ENCODE measurements around the gene OR51F1. TPM values are rescaled to one million over a fixed set of nuclear protein-coding genes. Genes with fewer than 3 reads are reported as not detected.

The OR51F1 gene
- total and polyA plus RNA-seq, 2 experiments from 2014 or later, result not detected

DNA sequence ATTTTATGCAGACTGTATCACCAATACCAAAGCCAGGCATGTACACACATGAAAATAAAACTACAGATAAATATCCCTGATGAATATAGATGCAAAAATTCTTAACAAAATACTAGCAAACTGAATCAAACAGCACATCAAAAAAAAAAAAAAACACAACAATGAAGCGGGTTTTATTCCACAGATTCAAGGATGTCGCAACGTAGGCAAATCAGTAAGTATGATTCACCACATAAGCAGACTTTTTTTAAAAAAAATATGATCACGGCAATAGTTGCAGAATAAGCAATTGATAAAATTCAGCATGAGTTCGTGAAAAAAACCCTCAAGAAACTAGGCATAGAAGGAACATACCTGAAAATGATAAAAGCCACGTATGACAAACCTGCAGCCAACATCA lies 21.3 kb downstream of the OR51F1 start (continued):
- TF ChIP-seq, protein P1, sequence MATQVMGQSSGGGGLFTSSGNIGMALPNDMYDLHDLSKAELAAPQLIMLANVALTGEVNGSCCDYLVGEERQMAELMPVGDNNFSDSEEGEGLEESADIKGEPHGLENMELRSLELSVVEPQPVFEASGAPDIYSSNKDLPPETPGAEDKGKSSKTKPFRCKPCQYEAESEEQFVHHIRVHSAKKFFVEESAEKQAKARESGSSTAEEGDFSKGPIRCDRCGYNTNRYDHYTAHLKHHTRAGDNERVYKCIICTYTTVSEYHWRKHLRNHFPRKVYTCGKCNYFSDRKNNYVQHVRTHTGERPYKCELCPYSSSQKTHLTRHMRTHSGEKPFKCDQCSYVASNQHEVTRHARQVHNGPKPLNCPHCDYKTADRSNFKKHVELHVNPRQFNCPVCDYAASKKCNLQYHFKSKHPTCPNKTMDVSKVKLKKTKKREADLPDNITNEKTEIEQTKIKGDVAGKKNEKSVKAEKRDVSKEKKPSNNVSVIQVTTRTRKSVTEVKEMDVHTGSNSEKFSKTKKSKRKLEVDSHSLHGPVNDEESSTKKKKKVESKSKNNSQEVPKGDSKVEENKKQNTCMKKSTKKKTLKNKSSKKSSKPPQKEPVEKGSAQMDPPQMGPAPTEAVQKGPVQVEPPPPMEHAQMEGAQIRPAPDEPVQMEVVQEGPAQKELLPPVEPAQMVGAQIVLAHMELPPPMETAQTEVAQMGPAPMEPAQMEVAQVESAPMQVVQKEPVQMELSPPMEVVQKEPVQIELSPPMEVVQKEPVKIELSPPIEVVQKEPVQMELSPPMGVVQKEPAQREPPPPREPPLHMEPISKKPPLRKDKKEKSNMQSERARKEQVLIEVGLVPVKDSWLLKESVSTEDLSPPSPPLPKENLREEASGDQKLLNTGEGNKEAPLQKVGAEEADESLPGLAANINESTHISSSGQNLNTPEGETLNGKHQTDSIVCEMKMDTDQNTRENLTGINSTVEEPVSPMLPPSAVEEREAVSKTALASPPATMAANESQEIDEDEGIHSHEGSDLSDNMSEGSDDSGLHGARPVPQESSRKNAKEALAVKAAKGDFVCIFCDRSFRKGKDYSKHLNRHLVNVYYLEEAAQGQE (IDR thresholded peaks at IDR 0.05; ENCODE audit: unreplicated experiment), result no peak
- TF ChIP-seq EZH2phosphoT487 (IDR thresholded peaks at IDR 0.05; ENCODE audit: unreplicated experiment) (no peak), JUNB (IDR thresholded peaks at IDR 0.05; ENCODE audit: unreplicated experiment) (no peak), ZNF114 (CRISPR knock-in tag; IDR thresholded peaks at IDR 0.05) (no peak), STAT1 (IDR thresholded peaks at IDR 0.05; ENCODE audit: unreplicated experiment) (no peak), POLR2AphosphoS5 (IDR thresholded peaks at IDR 0.05; ENCODE audit: low read depth) (no peak), EZH2 (IDR thresholded peaks at IDR 0.05; ENCODE audit: low read depth, unreplicated experiment) (no peak), NANOG (IDR thresholded peaks at IDR 0.05; ENCODE audit: borderline replicate concordance) (no peak), CREB1 (CRISPR knock-in tag; IDR thresholded peaks at IDR 0.05; ENCODE audit: low read depth) (no peak)
- TF ChIP-seq, protein P2, sequence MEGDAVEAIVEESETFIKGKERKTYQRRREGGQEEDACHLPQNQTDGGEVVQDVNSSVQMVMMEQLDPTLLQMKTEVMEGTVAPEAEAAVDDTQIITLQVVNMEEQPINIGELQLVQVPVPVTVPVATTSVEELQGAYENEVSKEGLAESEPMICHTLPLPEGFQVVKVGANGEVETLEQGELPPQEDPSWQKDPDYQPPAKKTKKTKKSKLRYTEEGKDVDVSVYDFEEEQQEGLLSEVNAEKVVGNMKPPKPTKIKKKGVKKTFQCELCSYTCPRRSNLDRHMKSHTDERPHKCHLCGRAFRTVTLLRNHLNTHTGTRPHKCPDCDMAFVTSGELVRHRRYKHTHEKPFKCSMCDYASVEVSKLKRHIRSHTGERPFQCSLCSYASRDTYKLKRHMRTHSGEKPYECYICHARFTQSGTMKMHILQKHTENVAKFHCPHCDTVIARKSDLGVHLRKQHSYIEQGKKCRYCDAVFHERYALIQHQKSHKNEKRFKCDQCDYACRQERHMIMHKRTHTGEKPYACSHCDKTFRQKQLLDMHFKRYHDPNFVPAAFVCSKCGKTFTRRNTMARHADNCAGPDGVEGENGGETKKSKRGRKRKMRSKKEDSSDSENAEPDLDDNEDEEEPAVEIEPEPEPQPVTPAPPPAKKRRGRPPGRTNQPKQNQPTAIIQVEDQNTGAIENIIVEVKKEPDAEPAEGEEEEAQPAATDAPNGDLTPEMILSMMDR (conservative IDR thresholded peaks at IDR 0.05; ENCODE audit: low read depth in 2 of 2), result no peak

DNA sequence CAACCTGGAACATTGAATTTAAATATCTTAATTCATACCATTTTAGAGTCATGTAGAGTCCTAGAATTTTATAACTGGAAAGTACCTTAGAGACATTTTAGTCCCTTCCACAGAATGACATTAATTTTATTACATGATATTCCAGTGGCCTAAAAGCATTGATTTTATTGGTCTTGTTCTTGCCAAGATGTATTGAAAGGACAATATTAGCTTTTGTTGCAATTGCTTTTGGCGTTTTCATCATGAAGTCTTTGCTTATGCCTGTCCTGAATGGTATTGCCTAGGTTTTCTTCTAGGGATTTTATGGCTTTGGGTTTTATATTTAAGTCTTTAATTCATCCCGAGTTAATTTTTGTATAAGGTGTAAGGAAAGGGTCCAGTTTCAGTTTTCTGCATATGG lies 29.0 kb downstream of the OR51F1 start:
- Mint-ChIP-seq H3K36me3 (ENCODE audit: low read depth) (no peaks in the 10 kb centered on the region), H3K27ac (no peak overlapping the region), H3K4me3 (no peak overlapping the region), H3K27me3 (ENCODE audit: insufficient read depth, low read depth, poor library complexity) (no peaks in the 10 kb centered on the region), H3K4me1 (no peaks in the 10 kb centered on the region), H3K9me3 (no peaks in the 10 kb centered on the region)
- Histone ChIP-seq H3K36me3 (ENCODE audit: insufficient read depth) (no peaks in the 10 kb centered on the region), H3K27me3 (ENCODE audit: insufficient read depth) (no peaks in the 10 kb centered on the region), H3K79me2 (replicated peaks; ENCODE audit: insufficient read depth) (no peaks in the 10 kb centered on the region), H3K4me3 (no peak overlapping the region), H3K4me2 (no peak overlapping the region), H3K27ac (ENCODE audit: low read depth) (no peak overlapping the region), H3F3A (replicated peaks; ENCODE audit: low read depth) (no peaks in the 10 kb centered on the region), H3K9me2 (ENCODE audit: insufficient read depth) (no peaks in the 10 kb centered on the region), H3K4me1 (ENCODE audit: insufficient read depth) (no peaks in the 10 kb centered on the region), H4K20me1 (replicated peaks; ENCODE audit: insufficient read depth) (no peaks in the 10 kb centered on the region), H2AFZ (no peak overlapping the region)
- ATAC-seq (no peak), DNase-seq (ENCODE audit: low spot score) (no peak)
- TF ChIP-seq NANOG (IDR thresholded peaks at IDR 0.05; ENCODE audit: borderline replicate concordance), result no peak
- no peak for TF ChIP-seq STAT1 (IDR thresholded peaks at IDR 0.05; ENCODE audit: unreplicated experiment)
- no peak for TF ChIP-seq ZNF331 (CRISPR knock-in tag; IDR thresholded peaks at IDR 0.05; ENCODE audit: low read depth)
- TF ChIP-seq, protein P1 (IDR thresholded peaks at IDR 0.05; ENCODE audit: unreplicated experiment), result no peak
- TF ChIP-seq CREB1 (CRISPR knock-in tag; IDR thresholded peaks at IDR 0.05; ENCODE audit: low read depth), result no peak
- TF ChIP-seq POLR2AphosphoS5 (IDR thresholded peaks at IDR 0.05; ENCODE audit: low read depth), result no peak
- TF ChIP-seq JUNB (IDR thresholded peaks at IDR 0.05; ENCODE audit: unreplicated experiment), result no peak
- no peak for TF ChIP-seq EZH2 (IDR thresholded peaks at IDR 0.05; ENCODE audit: low read depth, unreplicated experiment)
